HG03066 (cell line): Measurements from ENCODE around the gene TRIO.
"Not testable (repeated sequence)": the region's sequence is repeated elsewhere in the genome, so short reads cannot be mapped to it uniquely, and the experiment has no call there.

Experiments
- ATAC-seq: cut with Tn5 transposase; IDR thresholded peaks from one replicate; pipeline ENCODE4 v1.9.1; 2021; ENCODE audit warnings: low read depth; ENCODE audit not compliant: unreplicated experiment

Gene TRIO

GRCh38 chr5:14512574-14512973, 369.4 kb downstream of the TRIO start:
- ATAC-seq: no peak

- no peak for ATAC-seq
Observed at GRCh38 chr5:14513266-14513665, 370.1 kb downstream of the TRIO start.

- no peak for ATAC-seq
Observed at GRCh38 chr5:14516901-14517300, 373.8 kb downstream of the TRIO start.

GRCh38 chr5:14518638-14519037, 375.5 kb downstream of the TRIO start:
- ATAC-seq: no peak

GRCh38 chr5:14521748-14522147, 378.6 kb downstream of the TRIO start:
- ATAC-seq: no peak

GRCh38 chr5:14522721-14523120, 379.6 kb downstream of the TRIO start:
- ATAC-seq: no peak

- ATAC-seq: no peak
Observed at GRCh38 chr5:14523243-14524034, 380.3 kb downstream of the TRIO start.

GRCh38 chr5:14525397-14525796, 382.3 kb downstream of the TRIO start:
- no peak for ATAC-seq

- no peak for ATAC-seq
Observed at GRCh38 chr5:14526493-14526892, 383.4 kb downstream of the TRIO start.

- ATAC-seq: no peak
Observed at GRCh38 chr5:14528115-14528514, 385.0 kb downstream of the TRIO start.

- ATAC-seq: no peak
Observed at GRCh38 chr5:14528926-14529325, 385.8 kb downstream of the TRIO start.

GRCh38 chr5:14531668-14532067, 388.5 kb downstream of the TRIO start:
- ATAC-seq: no peak

GRCh38 chr5:14532180-14532579, 389.0 kb downstream of the TRIO start:
- no peak for ATAC-seq

GRCh38 chr5:14534773-14535172, 391.6 kb downstream of the TRIO start:
- ATAC-seq: no peak

- no peak for ATAC-seq
Observed at GRCh38 chr5:14545308-14545707, 402.2 kb downstream of the TRIO start.

- ATAC-seq: no peak
Observed at GRCh38 chr5:14545862-14546261, 402.7 kb downstream of the TRIO start.

- ATAC-seq: no peak
Observed at GRCh38 chr5:14547666-14548065, 404.5 kb downstream of the TRIO start.

GRCh38 chr5:14551211-14551610, 408.1 kb downstream of the TRIO start:
- ATAC-seq: no peak

- no peak for ATAC-seq
Observed at GRCh38 chr5:14552017-14552416, 408.9 kb downstream of the TRIO start.

- not testable (repeated sequence) for ATAC-seq
Observed at GRCh38 chr5:14554288-14554687, 411.1 kb downstream of the TRIO start.

GRCh38 chr5:14556015-14556414, 412.9 kb downstream of the TRIO start:
- no peak for ATAC-seq

- ATAC-seq: no peak
Observed at GRCh38 chr5:14557203-14557770, 414.1 kb downstream of the TRIO start.
